ENCODE data around the gene PIK3C2G.

Gene PIK3C2G

DNA sequence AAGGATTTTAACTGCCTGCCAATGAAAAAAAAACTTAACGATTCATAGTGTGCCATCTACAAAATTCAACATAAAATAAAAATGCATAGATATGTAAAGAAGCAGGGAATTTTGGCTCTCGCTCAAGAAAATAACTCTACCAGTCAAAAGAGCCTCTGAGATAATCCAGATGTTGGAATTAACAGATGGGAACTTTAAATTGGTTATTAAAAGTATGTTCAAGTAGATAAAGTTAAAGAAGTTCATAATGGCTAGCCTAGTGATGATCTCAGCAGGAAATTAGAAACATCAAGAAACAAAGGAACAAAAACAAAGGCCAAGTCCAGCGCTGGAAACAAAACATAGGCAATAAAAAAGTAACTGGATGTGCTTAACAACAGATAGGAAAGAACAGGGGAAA is 23.1 kb downstream of the PIK3C2G start:
- H3K4me3 ChIP-seq (ENCODE audit: severe bottlenecking), result no peak overlapping the region
- DNase-seq (ENCODE audit: low spot score), result no peak
- no peaks in the 10 kb centered on the region for H3K9me3 ChIP-seq (ENCODE audit: severe bottlenecking)
- no peaks in the 10 kb centered on the region for H3K36me3 ChIP-seq (ENCODE audit: low read depth)
- H3K27me3 ChIP-seq (ENCODE audit: insufficient read depth, poor library complexity, severe bottlenecking), result no peaks in the 10 kb centered on the region
- no peak for ATAC-seq (ENCODE audit: low read depth)
- no peaks in the 10 kb centered on the region for H3K4me1 ChIP-seq (ENCODE audit: insufficient read depth, poor library complexity, severe bottlenecking)
- no peak overlapping the region for H3K27ac ChIP-seq (ENCODE audit: poor library complexity, severe bottlenecking)
- TF ChIP-seq, protein P1, sequence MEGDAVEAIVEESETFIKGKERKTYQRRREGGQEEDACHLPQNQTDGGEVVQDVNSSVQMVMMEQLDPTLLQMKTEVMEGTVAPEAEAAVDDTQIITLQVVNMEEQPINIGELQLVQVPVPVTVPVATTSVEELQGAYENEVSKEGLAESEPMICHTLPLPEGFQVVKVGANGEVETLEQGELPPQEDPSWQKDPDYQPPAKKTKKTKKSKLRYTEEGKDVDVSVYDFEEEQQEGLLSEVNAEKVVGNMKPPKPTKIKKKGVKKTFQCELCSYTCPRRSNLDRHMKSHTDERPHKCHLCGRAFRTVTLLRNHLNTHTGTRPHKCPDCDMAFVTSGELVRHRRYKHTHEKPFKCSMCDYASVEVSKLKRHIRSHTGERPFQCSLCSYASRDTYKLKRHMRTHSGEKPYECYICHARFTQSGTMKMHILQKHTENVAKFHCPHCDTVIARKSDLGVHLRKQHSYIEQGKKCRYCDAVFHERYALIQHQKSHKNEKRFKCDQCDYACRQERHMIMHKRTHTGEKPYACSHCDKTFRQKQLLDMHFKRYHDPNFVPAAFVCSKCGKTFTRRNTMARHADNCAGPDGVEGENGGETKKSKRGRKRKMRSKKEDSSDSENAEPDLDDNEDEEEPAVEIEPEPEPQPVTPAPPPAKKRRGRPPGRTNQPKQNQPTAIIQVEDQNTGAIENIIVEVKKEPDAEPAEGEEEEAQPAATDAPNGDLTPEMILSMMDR (IDR thresholded peaks at IDR 0.05; ENCODE audit: poor library complexity, severe bottlenecking), result no peak

DNA sequence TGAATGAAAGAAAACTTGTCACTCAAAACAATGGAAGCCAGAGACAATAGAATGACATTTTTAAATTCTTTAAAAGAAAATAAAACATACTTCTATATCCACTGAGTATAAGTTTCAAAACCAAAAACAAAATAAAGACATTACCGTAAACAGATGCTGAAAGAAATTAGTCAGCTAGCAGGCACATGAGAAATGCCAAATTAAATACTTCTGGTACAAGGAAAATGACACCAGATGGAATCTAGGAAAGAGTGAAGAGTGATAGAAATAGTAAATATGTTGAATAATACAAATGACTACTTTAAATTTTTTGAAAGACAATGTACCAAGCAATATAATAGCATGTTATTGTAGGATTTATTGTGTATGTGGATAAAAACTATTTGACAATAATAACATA is 23.8 kb downstream of the PIK3C2G start:
- TF ChIP-seq, protein P1 (IDR thresholded peaks at IDR 0.05; ENCODE audit: poor library complexity, severe bottlenecking), result no peak
- ATAC-seq (ENCODE audit: low read depth) (no peak), DNase-seq (ENCODE audit: low spot score) (no peak)
- H3K27me3 ChIP-seq (ENCODE audit: insufficient read depth, poor library complexity, severe bottlenecking), result no peaks in the 10 kb centered on the region
- H3K9me3 ChIP-seq (ENCODE audit: severe bottlenecking), result no peaks in the 10 kb centered on the region
- H3K4me3 ChIP-seq (ENCODE audit: severe bottlenecking), result no peak overlapping the region
- no peaks in the 10 kb centered on the region for H3K36me3 ChIP-seq (ENCODE audit: low read depth)
- no peak overlapping the region for H3K27ac ChIP-seq (ENCODE audit: poor library complexity, severe bottlenecking)
- no peaks in the 10 kb centered on the region for H3K4me1 ChIP-seq (ENCODE audit: insufficient read depth, poor library complexity, severe bottlenecking)

DNA sequence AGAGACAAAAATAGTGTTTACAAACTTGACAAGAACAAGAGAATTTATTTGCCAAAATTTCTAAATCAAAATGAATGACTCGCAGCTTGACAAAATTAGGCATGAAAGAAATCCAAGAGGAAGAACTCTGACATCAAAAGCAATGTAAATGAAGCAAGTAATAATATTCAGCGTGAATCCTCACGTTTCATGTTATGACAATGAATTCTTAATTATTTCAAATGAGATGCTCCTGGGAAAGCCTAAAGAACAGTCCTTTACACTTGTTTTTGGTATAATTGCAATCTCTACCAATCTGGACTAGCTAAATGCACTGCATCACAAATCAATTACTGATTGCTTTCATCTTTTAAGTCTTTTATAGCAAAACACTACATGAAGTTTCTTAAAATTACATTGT is 29.1 kb downstream of the PIK3C2G start:
- ATAC-seq (ENCODE audit: low read depth) (no peak), DNase-seq (ENCODE audit: low spot score) (no peak)
- no peak overlapping the region for H3K27ac ChIP-seq (ENCODE audit: poor library complexity, severe bottlenecking)
- H3K4me3 ChIP-seq (ENCODE audit: severe bottlenecking), result no peak overlapping the region
- H3K36me3 ChIP-seq (ENCODE audit: low read depth), result no peaks in the 10 kb centered on the region
- TF ChIP-seq, protein P1 (IDR thresholded peaks at IDR 0.05; ENCODE audit: poor library complexity, severe bottlenecking), result no peak
- H3K27me3 ChIP-seq (ENCODE audit: insufficient read depth, poor library complexity, severe bottlenecking), result no peaks in the 10 kb centered on the region
- H3K4me1 ChIP-seq (ENCODE audit: insufficient read depth, poor library complexity, severe bottlenecking), result no peaks in the 10 kb centered on the region
- H3K9me3 ChIP-seq (ENCODE audit: severe bottlenecking), result no peaks in the 10 kb centered on the region

DNA sequence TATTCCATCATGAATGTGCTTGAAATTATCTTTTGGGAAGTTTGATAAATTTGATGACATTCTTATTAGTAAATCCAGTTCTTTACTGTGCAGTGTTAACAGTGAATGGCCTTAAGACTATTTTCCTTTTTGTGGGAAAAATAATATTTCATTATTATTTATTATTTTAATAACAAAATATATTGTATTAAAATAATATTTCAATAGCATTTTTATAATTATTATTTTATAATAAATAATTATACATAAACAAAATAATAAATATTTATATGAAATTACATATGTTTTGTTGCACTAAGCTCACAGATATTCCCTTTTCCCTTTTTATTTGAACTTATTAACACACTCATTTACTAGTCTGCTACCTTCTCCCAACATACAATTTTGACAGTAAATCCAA is 33.6 kb downstream of the PIK3C2G start:
- Histone ChIP-seq H3K27me3 (ENCODE audit: insufficient read depth, poor library complexity, severe bottlenecking) (no peaks in the 10 kb centered on the region), H3K9me3 (ENCODE audit: severe bottlenecking) (no peaks in the 10 kb centered on the region), H3K27ac (ENCODE audit: poor library complexity, severe bottlenecking) (no peak overlapping the region), H3K4me1 (ENCODE audit: insufficient read depth, poor library complexity, severe bottlenecking) (no peaks in the 10 kb centered on the region), H3K4me3 (ENCODE audit: severe bottlenecking) (no peak overlapping the region), H3K36me3 (ENCODE audit: low read depth) (no peaks in the 10 kb centered on the region)
- TF ChIP-seq, protein P1 (IDR thresholded peaks at IDR 0.05; ENCODE audit: poor library complexity, severe bottlenecking), result no peak
- no peak for DNase-seq (ENCODE audit: low spot score)
- ATAC-seq (ENCODE audit: low read depth), result no peak

GRCh38 chr12:18296201-18296908 is 35.0 kb downstream of the PIK3C2G start:
- Histone ChIP-seq H3K4me1 (ENCODE audit: insufficient read depth, poor library complexity, severe bottlenecking) (no peaks in the 10 kb centered on the region), H3K36me3 (ENCODE audit: low read depth) (no peaks in the 10 kb centered on the region), H3K9me3 (ENCODE audit: severe bottlenecking) (no peaks in the 10 kb centered on the region), H3K4me3 (ENCODE audit: severe bottlenecking) (no peak overlapping the region), H3K27ac (ENCODE audit: poor library complexity, severe bottlenecking) (no peak overlapping the region), H3K27me3 (ENCODE audit: insufficient read depth, poor library complexity, severe bottlenecking) (no peaks in the 10 kb centered on the region)
- DNase-seq (ENCODE audit: low spot score) (no peak), ATAC-seq (ENCODE audit: low read depth) (no peak)
- TF ChIP-seq, protein P1 (IDR thresholded peaks at IDR 0.05; ENCODE audit: poor library complexity, severe bottlenecking), result no peak
